Pancreas (tissue), 10 donors: ENCODE results near the gene NRSN2. TPM values are rescaled to one million over a fixed set of nuclear protein-coding genes. Genes with fewer than 3 reads are reported as not detected.

Source experiments
- ATAC-seq, 4 donors: fragments of 200-7000 bp; cut with Tn5 transposase; one replicate each; pipeline versions ENCODE4 v1.8.0 to v1.9.1; 2020; ENCODE audit warnings: mild to moderate bottlenecking in 4 of 4, moderate library complexity in 4 of 4
- DNase-seq, 6 donors: peaks; one replicate each; pipeline ENCODE4 v3.0.0-alpha.2; 2020
- FAIRE-seq: peaks from 2 replicates; lab custom pipeline; 2012; peaks lifted over from hg19 to GRCh38; lab: Jason Lieb, UNC
- H3K27ac ChIP-seq, 4 donors: fragments of 200-600 bp; sonication (generic); 1 replicate in 3 of 4; 2 replicates in 1 of 4; pipeline versions ENCODE4 v1.5.0 to v1.8.0; 2020
- H3K27me3 ChIP-seq, 4 donors: fragments of 200-600 bp; one replicate each; pipeline ENCODE4 v1.8.0; 2021
- H3K36me3 ChIP-seq, 3 donors: fragments of 200-600 bp; sonication (generic) in 1 of 3; one replicate each; pipeline versions ENCODE4 v1.5.0 to v1.8.0; 2020 to 2021
- H3K4me1 ChIP-seq, 3 donors: fragments of 200-600 bp; one replicate each; pipeline ENCODE4 v1.8.0; 2021
- H3K4me3 ChIP-seq, 4 donors: fragments of 200-600 bp; sonication (generic) in 2 of 4; one replicate each; pipeline versions ENCODE4 v1.5.0 to v1.8.0; 2020 to 2021
- H3K9me3 ChIP-seq, 4 donors: fragments of 200-600 bp; one replicate each; pipeline ENCODE4 v1.8.0; 2021
- CTCF ChIP-seq, 4 donors: fragments of 200-600 bp; sonication (generic) in 3 of 4; IDR thresholded peaks; one replicate each; pipeline versions ENCODE4 v1.5.0 to v1.8.0; 2021; ENCODE audit warnings: antibody characterized with exemption in 4 of 4
- WGBS, 2 donors: extraction: QIAGEN DNeasy Blood & Tissue Kit; methylation state at CpG; one replicate each; pipeline ENCODE4 v1.1.7; 2013; 5-methylcytosine and 5-hydroxymethylcytosine counted together
- intact Hi-C, 3 donors: fragments of 100-400 bp; cut with DNase I; formaldehyde crosslinking; loops; one replicate each; pipeline versions ENCODE4 v1.11.1 to v1.14.2; 2022
- polyA plus RNA-seq, 2 donors: library from polyadenylated mRNA; stranded (reverse); fragments of 200-250 nt; gene quantifications; one replicate each; pipeline ENCODE4 v1.2.3, GENCODE V29; 2013
- total RNA-seq, 6 donors: library from RNA; stranded (reverse); fragmentation: NEBNext Ultra II Directional in 4 of 6; extraction: Animal tissue kit (Norgen Biotek cat#: 25700) in 4 of 6; gene quantifications; one replicate each; pipeline versions ENCODE4 v1.2.1 to v1.2.4, GENCODE V29; 2021 to 2023
- donor health status: healthy with polysubstance abuse.
- donor health status: DM: no; HTN: no; CAD: no; lungs with moderate emphysema.
- donor health status: DM: no; HTN: no; CAD: no.
- donor health status: control.
- donor health status: control.
- donor health status: Bipolar disorder and iron deficiency.
- donor health status: DM: yes; HTN: yes; CAD: no.
- donor health status: DM: no; HTN: no; CAD: no.
- donor health status: DM: no; HTN: no; CAD: no.
- donor health status: DM: yes; HTN: yes; CAD: no.

The NRSN2 gene
- total and polyA plus RNA-seq, 8 donors = 10.7 to 41.3 (median 18.2) TPM

- Histone ChIP-seq H3K27me3 (no peaks in the 10 kb centered on the region), H3K36me3 (peaks cover 0 to 4% (median 1%) of the 10 kb centered on the region in 3 donors), H3K9me3 (no peaks in the 10 kb centered on the region), H3K4me3 (no peak overlapping the region), H3K27ac (no peak overlapping the region), H3K4me1 (peaks cover 0 to under 1% (median 0%) of the 10 kb centered on the region in 3 donors)
- DNase-seq (peak in 1 of 6 donors; percentile 70), FAIRE-seq (no peak), ATAC-seq (peak; percentile 39 to 84 (median 58))
- 62 to 64% methylated on average over 9 of the region's 9 CpGs for WGBS, 2 donors
- TF ChIP-seq CTCF (IDR thresholded peaks at IDR 0.05) = no peak
- intact Hi-C loops = no loop called here
Observed at GRCh38 chr20:401682-402495, 55.0 kb downstream of the NRSN2 start.

- no peak for ATAC-seq
- intact Hi-C loops = no loop called here
- Histone ChIP-seq H3K36me3 (no peaks in the 10 kb centered on the region), H3K27me3 (no peaks in the 10 kb centered on the region), H3K4me3 (no peak overlapping the region), H3K27ac (no peak overlapping the region), H3K9me3 (no peaks in the 10 kb centered on the region), H3K4me1 (peaks cover 0 to 4% (median 0%) of the 10 kb centered on the region in 3 donors)
- TF ChIP-seq CTCF (IDR thresholded peaks at IDR 0.05) = no peak
- DNase-seq = no peak
- 93 to 95% methylated on average over 2 of the region's 2 CpGs for WGBS, 2 donors
- FAIRE-seq = no peak
Observed at GRCh38 chr20:402496-402885, 55.6 kb downstream of the NRSN2 start.

DNA sequence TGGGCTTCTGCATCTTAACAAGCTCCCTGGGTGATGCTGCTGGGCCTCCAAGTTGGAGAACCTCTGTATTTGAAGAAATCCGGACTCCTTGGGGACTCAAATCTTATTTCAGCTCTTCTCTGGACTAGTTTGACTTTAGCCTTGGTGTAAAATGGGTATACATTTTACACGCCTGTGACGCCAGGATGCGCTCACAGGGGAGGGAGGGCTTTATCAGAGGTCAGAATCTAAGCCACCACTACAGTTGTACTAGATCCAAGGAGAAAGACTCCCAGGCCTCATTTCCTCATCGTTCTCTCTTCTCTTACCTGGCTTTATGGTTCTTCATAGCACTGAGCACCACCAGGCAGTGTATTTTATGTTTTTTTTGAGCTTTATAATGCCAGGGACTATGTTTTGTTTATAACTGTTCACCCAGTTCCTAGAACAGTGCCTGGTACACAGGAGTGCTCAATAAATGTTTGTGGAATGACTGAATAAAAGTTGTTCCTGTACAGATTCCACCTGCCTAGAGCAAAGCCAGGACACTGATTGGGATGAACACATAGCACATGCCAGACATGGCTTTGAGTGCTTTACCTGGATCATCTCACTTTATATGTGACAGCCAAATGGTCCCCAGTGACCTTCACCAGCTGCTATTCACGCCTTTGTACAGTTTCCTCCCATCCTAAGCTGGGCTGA is 56.1 kb downstream of the NRSN2 start:
- no peaks in the 10 kb centered on the region for H3K27me3 ChIP-seq
- DNase-seq (no peak), FAIRE-seq (no peak), ATAC-seq (no peak)
- WGBS, 2 donors = 91 to 94% methylated on average over 6 of the region's 6 CpGs
- intact Hi-C loops = no loop called here
- no peak overlapping the region for H3K4me3 ChIP-seq
- H3K4me1 ChIP-seq = peaks cover 0 to 4% (median 0%) of the 10 kb centered on the region in 3 donors
- TF ChIP-seq CTCF (IDR thresholded peaks at IDR 0.05) = no peak
- no peaks in the 10 kb centered on the region for H3K36me3 ChIP-seq
- no peak overlapping the region for H3K27ac ChIP-seq
- no peaks in the 10 kb centered on the region for H3K9me3 ChIP-seq

GRCh38 chr20:403582-403957 is 56.7 kb downstream of the NRSN2 start:
- FAIRE-seq (no peak), DNase-seq (no peak), ATAC-seq (no peak)
- Histone ChIP-seq H3K9me3 (no peaks in the 10 kb centered on the region), H3K4me3 (no peak overlapping the region), H3K4me1 (peaks cover 0 to 4% (median 0%) of the 10 kb centered on the region in 3 donors), H3K36me3 (no peaks in the 10 kb centered on the region), H3K27me3 (no peaks in the 10 kb centered on the region), H3K27ac (no peak overlapping the region)
- 92 to 96% methylated on average over 3 of the region's 3 CpGs for WGBS, 2 donors
- intact Hi-C loops = no loop called here
- TF ChIP-seq CTCF (IDR thresholded peaks at IDR 0.05) = no peak
